PC-9 (cell line): ENCODE results near the gene FAM47E.

Experiments
- CTCF ChIP-seq: fragments of 200-600 bp; sonication (generic); conservative IDR thresholded peaks from 2 replicates; pipeline ENCODE4 v1.6.1; 2017; ENCODE audit warnings: mixed run types, antibody characterized with exemption, mild to moderate bottlenecking, moderate library complexity
- EZH2 ChIP-seq: fragments of 200-600 bp; sonication (generic); IDR thresholded peaks from 2 replicates; pipeline ENCODE4 v1.8.0; 2017; ENCODE audit warnings: antibody characterized with exemption, low read depth

- TF ChIP-seq CTCF: no peak
- no peak for TF ChIP-seq EZH2
These were observed 60.4 kb downstream of the FAM47E start for GRCh38 chr4:76311896-76312331.
